ENCODE results near the gene ARHGAP21.

DNA sequence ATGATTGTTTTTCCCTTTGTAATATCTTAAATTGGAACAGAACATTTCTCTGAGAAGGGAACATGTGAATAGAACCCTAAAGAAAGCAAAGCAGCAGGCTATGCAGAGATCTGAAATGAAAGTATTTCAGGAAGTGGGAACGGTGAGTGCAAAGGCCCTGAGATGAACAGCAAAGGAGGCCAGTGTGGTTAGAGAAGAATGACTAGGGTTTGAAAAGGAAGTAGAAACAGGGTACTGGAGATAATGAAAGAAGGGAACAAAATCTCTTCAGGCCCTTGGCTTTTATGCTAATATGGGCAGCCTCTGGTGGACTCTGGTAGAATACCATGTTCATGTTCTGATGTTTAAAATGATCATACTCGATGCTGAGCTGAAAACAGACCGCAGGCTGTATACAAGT is 22.2 kb downstream of the ARHGAP21 start:
- TF ChIP-seq, protein P1, sequence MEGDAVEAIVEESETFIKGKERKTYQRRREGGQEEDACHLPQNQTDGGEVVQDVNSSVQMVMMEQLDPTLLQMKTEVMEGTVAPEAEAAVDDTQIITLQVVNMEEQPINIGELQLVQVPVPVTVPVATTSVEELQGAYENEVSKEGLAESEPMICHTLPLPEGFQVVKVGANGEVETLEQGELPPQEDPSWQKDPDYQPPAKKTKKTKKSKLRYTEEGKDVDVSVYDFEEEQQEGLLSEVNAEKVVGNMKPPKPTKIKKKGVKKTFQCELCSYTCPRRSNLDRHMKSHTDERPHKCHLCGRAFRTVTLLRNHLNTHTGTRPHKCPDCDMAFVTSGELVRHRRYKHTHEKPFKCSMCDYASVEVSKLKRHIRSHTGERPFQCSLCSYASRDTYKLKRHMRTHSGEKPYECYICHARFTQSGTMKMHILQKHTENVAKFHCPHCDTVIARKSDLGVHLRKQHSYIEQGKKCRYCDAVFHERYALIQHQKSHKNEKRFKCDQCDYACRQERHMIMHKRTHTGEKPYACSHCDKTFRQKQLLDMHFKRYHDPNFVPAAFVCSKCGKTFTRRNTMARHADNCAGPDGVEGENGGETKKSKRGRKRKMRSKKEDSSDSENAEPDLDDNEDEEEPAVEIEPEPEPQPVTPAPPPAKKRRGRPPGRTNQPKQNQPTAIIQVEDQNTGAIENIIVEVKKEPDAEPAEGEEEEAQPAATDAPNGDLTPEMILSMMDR (IDR thresholded peaks at IDR 0.05), result no peak
- no peak for TF ChIP-seq POLR2A (IDR thresholded peaks at IDR 0.05)

Data from esophagus squamous epithelium (tissue), 4 donors.